HCT116 (cell line): Measurements from ENCODE around the gene GORAB.

Source experiments
- CTCF ChIP-seq, 3 experiments: fragments of 200-600 bp in 1 of 3; sonication (generic) in 1 of 3; IDR thresholded peaks in 2 of 3; conservative IDR thresholded peaks in 1 of 3; 2 replicates each; pipeline ENCODE4 v1.5.1; 2012 to 2017; ENCODE audit warnings: low read depth in 2 of 3, low read length in 2 of 3, antibody characterized with exemption in 1 of 3, borderline replicate concordance in 1 of 3, control low read depth in 1 of 3, mild to moderate bottlenecking in 1 of 3, mixed read lengths in 1 of 3, mixed run types in 1 of 3, moderate library complexity in 1 of 3; ENCODE audit not compliant: insufficient read depth in 1 of 3
- ELF1 ChIP-seq: IDR thresholded peaks from 2 replicates; pipeline ENCODE4 v1.6.1; 2012; ENCODE audit warnings: low read depth, borderline replicate concordance
- EZH2 ChIP-seq: fragments of 200-600 bp; sonication (generic); IDR thresholded peaks from 2 replicates; pipeline ENCODE4 v1.6.1; 2017; ENCODE audit warnings: antibody characterized with exemption, mixed run types
- EZH2phosphoT487 ChIP-seq: fragments of 200-600 bp; IDR thresholded peaks from 2 replicates; pipeline ENCODE4 v1.6.1; 2018; ENCODE audit warnings: antibody characterized with exemption, borderline replicate concordance
- JUND ChIP-seq: IDR thresholded peaks from 2 replicates; pipeline ENCODE4 v1.6.1; 2012
- MAX ChIP-seq: IDR thresholded peaks from 2 replicates; pipeline ENCODE4 v1.6.1; 2012
- POLR2A ChIP-seq: IDR thresholded peaks from 2 replicates; pipeline ENCODE4 v1.7.0; 2011; ENCODE audit warnings: borderline replicate concordance; ENCODE audit not compliant: insufficient read depth, insufficient read length; ENCODE audit errors: extremely low read depth
- POLR2AphosphoS5 ChIP-seq: IDR thresholded peaks from 2 replicates; pipeline ENCODE4 v1.6.1; 2011; ENCODE audit warnings: mild to moderate bottlenecking, low read depth, low read length, moderate library complexity
- RAD21 ChIP-seq: IDR thresholded peaks from 2 replicates; pipeline ENCODE4 v1.6.1; 2012; ENCODE audit warnings: low read depth, mild to moderate bottlenecking
- REST ChIP-seq: IDR thresholded peaks from 2 replicates; pipeline ENCODE4 v1.6.1; 2012; ENCODE audit warnings: low read depth
- SIN3A ChIP-seq: IDR thresholded peaks from 2 replicates; pipeline ENCODE4 v1.6.1; 2012; ENCODE audit warnings: low read depth
- SP1 ChIP-seq: IDR thresholded peaks from 2 replicates; pipeline ENCODE4 v1.6.1; 2012; ENCODE audit warnings: low read depth

GRCh38 chr1:170599033-170599432 lies 67.1 kb downstream of the GORAB start:
- TF ChIP-seq REST (no peak), CTCF (IDR thresholded peaks at IDR 0.05 in 2 of 3, conservative IDR thresholded peaks at IDR 0.05 in 1 of 3; ENCODE audit: borderline replicate concordance in 1 of 3, insufficient read depth in 1 of 3, low read depth in 2 of 3, low read length in 2 of 3) (no peak), EZH2 (no peak), EZH2phosphoT487 (no peak), POLR2AphosphoS5 (no peak), POLR2A (no peak), ELF1 (no peak), RAD21 (no peak), MAX (no peak), SP1 (no peak), JUND (no peak), SIN3A (no peak)
